Endothelial cell of coronary artery (primary cell): ENCODE data around the gene MRPL33. TPM values are rescaled to one million over a fixed set of nuclear protein-coding genes. Genes with fewer than 3 reads are reported as not detected.

ENCODE experiments used
- total RNA-seq: library from RNA; depleted of rRNA; stranded (reverse); fragments of >200 nt; gene quantifications from 2 replicates; pipeline ENCODE4 v1.2.3, GENCODE V29; 2014

The MRPL33 gene
- 71.5 and 86.3 TPM in 2 replicates for total RNA-seq

GRCh38 chr2:27771548-27772335 is at the start of gene MRPL33:
Gene MRPL33 (plus strand): TSS chr2:27771719. CDS start chr2:27771778, 59 bp downstream.

Other genes with a start within 250 kb of the MRPL33 start
- 16.0 and 17.3 TPM in 2 replicates for gene ZNF512, start 188.7 kb upstream of the MRPL33 start, total RNA-seq
- 1.3 and 1.5 TPM in 2 replicates for gene CCDC121, start 142.7 kb upstream of the MRPL33 start, total RNA-seq
- 39.6 and 45.3 TPM in 2 replicates for gene GPN1, start 142.7 kb upstream of the MRPL33 start, total RNA-seq
- gene SUPT7L, start 108.1 kb upstream of the MRPL33 start, total RNA-seq, result 12.6 and 16.0 TPM in 2 replicates
- gene SLC4A1AP, start 107.8 kb upstream of the MRPL33 start, total RNA-seq, result 25.8 and 26.7 TPM in 2 replicates
- gene RBKS, start 118.7 kb downstream of the MRPL33 start, total RNA-seq, result 0.99 and 1.0 TPM in 2 replicates
- 11.5 and 15.1 TPM in 2 replicates for gene BABAM2, start 119.0 kb downstream of the MRPL33 start, total RNA-seq